HepG2 (cell line): ENCODE data around the gene HKDC1.

Experiments
- CREB1 ChIP-seq, 2 experiments: fragments of 450-650 bp in 1 of 2; IDR thresholded peaks; 2 replicates each; pipeline ENCODE4 v1.6.1; 2016 to 2017; ENCODE audit warnings: control low read depth in 1 of 2, mild to moderate bottlenecking in 1 of 2, missing compliant biosample characterization in 1 of 2, missing genetic modification characterization in 1 of 2
- FOXM1 ChIP-seq: sonication (generic); formaldehyde crosslinking; IDR thresholded peaks from 2 replicates; pipeline ENCODE4 v1.5.0; 2020; ENCODE audit warnings: missing genetic modification reagents
- MED1 ChIP-seq: sonication (generic); formaldehyde crosslinking; IDR thresholded peaks from 2 replicates; pipeline ENCODE4 v1.4.0; 2020; ENCODE audit warnings: missing genetic modification reagents
- POLR2AphosphoS2 ChIP-seq: IDR thresholded peaks from 2 replicates; pipeline ENCODE4 v1.6.1; 2011; ENCODE audit warnings: low read depth, low read length, improper control_type of control experiment
- POLR2AphosphoS5 ChIP-seq: IDR thresholded peaks from 2 replicates; pipeline ENCODE4 v1.6.1; 2012; ENCODE audit warnings: low read depth, low read length
- TBP ChIP-seq: sonication (generic); formaldehyde crosslinking; IDR thresholded peaks from 2 replicates; pipeline ENCODE4 v1.5.0; 2020; ENCODE audit warnings: missing genetic modification reagents
- TCF7 ChIP-seq: sonication (generic); IDR thresholded peaks from 2 replicates; pipeline ENCODE4 v1.6.1; 2016; ENCODE audit warnings: antibody characterized with exemption, low read depth
- ZNF138 ChIP-seq: sonication (generic); formaldehyde crosslinking; IDR thresholded peaks from 2 replicates; pipeline ENCODE4 v1.5.0; 2020; ENCODE audit warnings: mild to moderate bottlenecking, low read depth, missing genetic modification reagents
- ZNF274 ChIP-seq: sonication (generic); formaldehyde crosslinking; IDR thresholded peaks from 2 replicates; pipeline ENCODE4 v1.5.1; 2020; ENCODE audit warnings: mild to moderate bottlenecking, missing genetic modification reagents
- TF ChIP-seq, protein P1 (sequence below): sonication (generic); formaldehyde crosslinking; IDR thresholded peaks from 2 replicates; pipeline ENCODE4 v1.4.0; 2020; ENCODE audit warnings: missing genetic modification reagents
- TF ChIP-seq, protein P2 (sequence below): sonication (generic); formaldehyde crosslinking; IDR thresholded peaks from 2 replicates; pipeline ENCODE4 v1.5.1; 2020; ENCODE audit warnings: missing genetic modification reagents, mild to moderate bottlenecking, borderline replicate concordance

DNA sequence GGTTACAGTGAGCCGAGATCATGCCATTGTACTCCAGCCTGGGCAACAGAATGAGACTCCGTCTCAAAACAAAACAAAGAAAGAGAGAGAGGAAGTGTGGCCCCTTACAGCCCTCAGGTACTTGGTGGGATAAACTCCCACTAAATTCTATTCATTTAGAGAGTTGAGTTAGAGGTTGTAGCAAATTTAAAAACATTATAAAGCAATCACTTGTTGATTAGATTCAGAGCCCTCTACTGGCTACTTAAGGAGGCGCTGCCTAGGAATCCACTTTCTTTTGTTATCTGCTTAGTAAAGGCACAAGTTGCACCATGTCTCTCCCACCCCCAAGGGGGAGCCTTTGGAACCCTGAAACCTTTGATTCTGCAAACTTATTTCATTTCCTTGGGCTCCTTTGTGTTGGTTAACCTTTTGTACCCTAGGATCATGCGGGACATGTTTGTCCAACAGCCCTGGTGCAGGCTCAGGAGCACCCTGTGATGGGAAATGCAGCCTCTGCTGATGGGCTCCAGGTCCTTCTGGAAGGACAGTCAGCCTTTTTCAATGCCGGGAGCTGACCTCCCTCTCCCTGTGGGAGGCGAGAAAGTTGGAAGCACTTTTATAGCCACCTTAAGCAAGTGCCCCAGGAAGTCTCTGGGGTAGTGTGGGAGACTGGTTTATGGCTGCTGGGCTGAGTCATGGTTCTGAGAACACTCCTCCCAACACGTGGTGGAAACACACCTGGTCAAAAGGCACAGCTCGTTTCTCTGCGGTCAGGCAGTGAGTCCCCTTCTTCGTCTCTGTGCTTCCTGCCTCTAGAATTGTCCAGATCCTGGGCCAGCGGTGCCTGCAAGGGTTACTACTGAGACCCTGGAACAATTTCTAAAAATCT is 2.3 kb downstream of the HKDC1 start:
- TF ChIP-seq TBP (CRISPR knock-in tag), result no peak
- no peak for TF ChIP-seq CREB1 (IDR thresholded peaks at IDR 0.05)
- no peak for TF ChIP-seq CREB1 (CRISPR knock-in tag; IDR thresholded peaks at IDR 0.05)
- TF ChIP-seq, protein P1, sequence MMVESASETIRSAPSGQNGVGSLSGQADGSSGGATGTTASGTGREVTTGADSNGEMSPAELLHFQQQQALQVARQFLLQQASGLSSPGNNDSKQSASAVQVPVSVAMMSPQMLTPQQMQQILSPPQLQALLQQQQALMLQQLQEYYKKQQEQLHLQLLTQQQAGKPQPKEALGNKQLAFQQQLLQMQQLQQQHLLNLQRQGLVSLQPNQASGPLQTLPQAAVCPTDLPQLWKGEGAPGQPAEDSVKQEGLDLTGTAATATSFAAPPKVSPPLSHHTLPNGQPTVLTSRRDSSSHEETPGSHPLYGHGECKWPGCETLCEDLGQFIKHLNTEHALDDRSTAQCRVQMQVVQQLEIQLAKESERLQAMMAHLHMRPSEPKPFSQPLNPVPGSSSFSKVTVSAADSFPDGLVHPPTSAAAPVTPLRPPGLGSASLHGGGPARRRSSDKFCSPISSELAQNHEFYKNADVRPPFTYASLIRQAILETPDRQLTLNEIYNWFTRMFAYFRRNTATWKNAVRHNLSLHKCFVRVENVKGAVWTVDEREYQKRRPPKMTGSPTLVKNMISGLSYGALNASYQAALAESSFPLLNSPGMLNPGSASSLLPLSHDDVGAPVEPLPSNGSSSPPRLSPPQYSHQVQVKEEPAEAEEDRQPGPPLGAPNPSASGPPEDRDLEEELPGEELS (CRISPR knock-in tag), result no peak
- TF ChIP-seq POLR2AphosphoS2, result no peak
- no peak for TF ChIP-seq TCF7
- TF ChIP-seq, protein P2, sequence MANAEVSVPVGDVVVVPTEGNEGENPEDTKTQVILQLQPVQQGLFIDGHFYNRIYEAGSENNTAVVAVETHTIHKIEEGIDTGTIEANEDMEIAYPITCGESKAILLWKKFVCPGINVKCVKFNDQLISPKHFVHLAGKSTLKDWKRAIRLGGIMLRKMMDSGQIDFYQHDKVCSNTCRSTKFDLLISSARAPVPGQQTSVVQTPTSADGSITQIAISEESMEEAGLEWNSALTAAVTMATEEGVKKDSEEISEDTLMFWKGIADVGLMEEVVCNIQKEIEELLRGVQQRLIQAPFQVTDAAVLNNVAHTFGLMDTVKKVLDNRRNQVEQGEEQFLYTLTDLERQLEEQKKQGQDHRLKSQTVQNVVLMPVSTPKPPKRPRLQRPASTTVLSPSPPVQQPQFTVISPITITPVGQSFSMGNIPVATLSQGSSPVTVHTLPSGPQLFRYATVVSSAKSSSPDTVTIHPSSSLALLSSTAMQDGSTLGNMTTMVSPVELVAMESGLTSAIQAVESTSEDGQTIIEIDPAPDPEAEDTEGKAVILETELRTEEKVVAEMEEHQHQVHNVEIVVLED (CRISPR knock-in tag), result no peak
- no peak for TF ChIP-seq ZNF138 (CRISPR knock-in tag)
- TF ChIP-seq FOXM1 (CRISPR knock-in tag), result no peak
- 0 out of 2 replicates have a peak, but pooled peaks have one; percentile 9 for TF ChIP-seq MED1 (CRISPR knock-in tag)
- TF ChIP-seq ZNF274 (CRISPR knock-in tag), result no peak
- no peak for TF ChIP-seq POLR2AphosphoS5
